ENCODE results near the gene NCR2. TPM values are rescaled to one million over a fixed set of nuclear protein-coding genes. Genes with fewer than 3 reads are reported as not detected.

The NCR2 gene, protein sequence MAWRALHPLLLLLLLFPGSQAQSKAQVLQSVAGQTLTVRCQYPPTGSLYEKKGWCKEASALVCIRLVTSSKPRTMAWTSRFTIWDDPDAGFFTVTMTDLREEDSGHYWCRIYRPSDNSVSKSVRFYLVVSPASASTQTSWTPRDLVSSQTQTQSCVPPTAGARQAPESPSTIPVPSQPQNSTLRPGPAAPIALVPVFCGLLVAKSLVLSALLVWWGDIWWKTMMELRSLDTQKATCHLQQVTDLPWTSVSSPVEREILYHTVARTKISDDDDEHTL
- total RNA-seq = not detected
- not detected for polyA plus RNA-seq (2013, experiment 1 of 2)
- polyA plus RNA-seq (2013, experiment 2 of 2) = not detected
- long read RNA-seq, experiment 1 = 0 reads
- long read RNA-seq, experiment 2 = 0 reads
- long read RNA-seq, experiment 3 = 0 reads
- long read RNA-seq, experiment 4 = 0 reads

DNA sequence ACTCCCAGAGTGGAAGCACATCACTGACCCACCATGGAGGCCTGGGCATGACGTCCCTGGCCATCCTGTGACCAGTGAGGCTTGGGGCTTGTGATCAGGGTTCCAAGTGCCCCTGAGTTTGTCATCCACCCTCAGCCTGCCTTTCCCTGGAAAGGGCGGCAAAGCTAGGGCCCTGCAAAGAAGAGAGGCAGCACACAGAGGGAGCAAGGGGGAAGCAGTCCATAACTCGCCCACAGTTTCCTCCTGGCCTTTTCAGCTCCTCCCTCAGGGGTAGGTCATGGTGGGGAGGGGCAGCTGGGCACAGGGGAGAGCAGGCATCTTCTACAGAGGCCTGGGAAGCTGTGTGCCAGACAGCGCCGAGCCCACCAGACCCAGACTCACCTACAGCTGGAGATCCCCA lies at the start of gene NCR2:
Gene NCR2, plus strand, starts transcription at position 313 of the 400 bp plus-strand sequence. CDS start 269 bp downstream, outside the sequence.
- TF ChIP-seq CTCF (conservative IDR thresholded peaks at IDR 0.05) = no peak
- Histone ChIP-seq H3K27ac (ENCODE audit: low read depth, low read length) (no peak within 1 kb of the TSS), H3K27me3 (ENCODE audit: control insufficient read depth, insufficient read depth, low read length, poor library complexity, severe bottlenecking) (peaks cover 5% of the 10 kb centered on the region), H3K4me3 (ENCODE audit: low read length) (no peak within 1 kb of the TSS), H3K4me1 (ENCODE audit: control insufficient read depth, insufficient read depth, low read length) (no peaks in the 10 kb centered on the region), H3K9me3 (ENCODE audit: control insufficient read depth, low read length) (no peaks in the 10 kb centered on the region), H3K36me3 (ENCODE audit: control insufficient read depth, insufficient read depth, low read length) (no peaks in the 10 kb centered on the region), H3K9ac (ENCODE audit: extremely low read depth, low read length, poor library complexity, severe bottlenecking) (no peak within 1 kb of the TSS)
- Mint-ChIP-seq H3K9me3 (no peaks in the 10 kb centered on the region), H3K4me3 (no peak within 1 kb of the TSS), H3K4me1 (no peaks in the 10 kb centered on the region), H3K27ac (no peak within 1 kb of the TSS), H3K36me3 (ENCODE audit: low read depth) (no peaks in the 10 kb centered on the region), H3K27me3 (ENCODE audit: insufficient read depth) (peaks cover 1% of the 10 kb centered on the region)
- no peak for DNase-seq
- WGBS, 2 experiments (ENCODE audit: insufficient coverage in 1 of 2, insufficient read length in 1 of 2) = 90% methylated on average over 5 of the region's 5 CpGs; no CpG with 5 or more reads in 1 of the 2 experiments

DNA sequence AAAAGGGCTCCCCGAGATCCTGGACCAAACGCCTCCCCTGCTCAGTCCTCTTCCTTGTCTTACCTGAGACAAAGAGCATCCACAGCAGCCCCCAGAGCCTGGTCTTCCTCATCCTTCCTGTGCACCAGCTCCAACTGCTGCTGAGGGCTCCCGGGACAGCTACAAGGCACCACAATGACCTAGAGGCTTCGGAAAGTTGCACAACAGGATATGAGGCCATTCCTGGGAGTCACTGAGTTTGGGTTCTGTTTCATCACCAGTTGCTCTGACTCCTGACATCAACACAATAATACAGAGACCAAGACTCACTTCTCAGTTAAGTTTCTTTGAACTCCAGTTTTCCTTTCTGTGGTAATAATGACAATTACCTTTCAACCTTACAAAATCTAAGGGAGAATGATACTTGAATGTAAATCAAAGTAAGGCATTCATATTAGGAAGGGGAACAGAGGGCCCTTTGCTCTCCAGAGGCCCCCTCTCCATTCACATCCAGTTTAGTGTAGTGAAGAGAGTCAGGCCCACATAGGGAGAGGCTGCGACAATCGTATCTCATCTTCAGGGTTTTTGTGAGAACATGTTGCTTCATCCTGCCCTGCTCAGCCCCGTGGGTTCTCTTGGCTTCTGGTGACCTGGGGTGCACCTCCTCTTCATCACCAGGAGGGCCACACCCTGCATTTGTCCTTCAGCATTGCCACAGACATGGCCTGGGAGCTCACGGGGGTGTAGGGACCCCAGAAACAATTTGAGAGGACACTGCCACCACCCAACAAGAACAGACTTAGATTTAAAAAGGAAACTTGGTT lies 48.7 kb upstream of the NCR2 start, which contains the start of gene TREM1:
Gene TREM1, minus strand, starts transcription at position 139 of the 803 bp plus-strand sequence. Its CDS starts 27 bp downstream, at position 112.
- H3K27me3 ChIP-seq (ENCODE audit: control insufficient read depth, insufficient read depth, low read length, poor library complexity, severe bottlenecking) = no peaks in the 10 kb centered on the region
- H3K4me3 ChIP-seq (ENCODE audit: low read length) = no peak within 1 kb of the TSS
- H3K4me1 ChIP-seq (ENCODE audit: control insufficient read depth, insufficient read depth, low read length) = no peaks in the 10 kb centered on the region
- no peak within 1 kb of the TSS for H3K27ac ChIP-seq (ENCODE audit: low read depth, low read length)
- H3K36me3 ChIP-seq (ENCODE audit: control insufficient read depth, insufficient read depth, low read length) = no peaks in the 10 kb centered on the region
- Mint-ChIP-seq H3K27me3 (ENCODE audit: insufficient read depth) (peaks cover 20% of the 10 kb centered on the region), H3K27ac (no peak within 1 kb of the TSS), H3K36me3 (ENCODE audit: low read depth) (no peaks in the 10 kb centered on the region), H3K9me3 (no peaks in the 10 kb centered on the region), H3K4me1 (peaks cover 4% of the 10 kb centered on the region), H3K4me3 (no peak within 1 kb of the TSS)
- H3K9ac ChIP-seq (ENCODE audit: extremely low read depth, low read length, poor library complexity, severe bottlenecking) = no peak within 1 kb of the TSS
- H3K9me3 ChIP-seq (ENCODE audit: control insufficient read depth, low read length) = no peaks in the 10 kb centered on the region
- TF ChIP-seq CTCF (conservative IDR thresholded peaks at IDR 0.05) = no peak
- no peak for DNase-seq
- 92 to 100% methylated on average over 2 to 8 of the region's 8 CpGs for WGBS, 2 experiments (ENCODE audit: insufficient coverage in 1 of 2, insufficient read length in 1 of 2)

GRCh38 chr6:41288030-41288753 lies 47.2 kb upstream of the NCR2 start:
- Mint-ChIP-seq H3K9me3 (no peaks in the 10 kb centered on the region), H3K27ac (no peak overlapping the region), H3K4me1 (peaks cover 4% of the 10 kb centered on the region), H3K36me3 (ENCODE audit: low read depth) (no peaks in the 10 kb centered on the region), H3K4me3 (no peak overlapping the region), H3K27me3 (ENCODE audit: insufficient read depth) (peaks cover 11% of the 10 kb centered on the region)
- Histone ChIP-seq H3K27me3 (ENCODE audit: control insufficient read depth, insufficient read depth, low read length, poor library complexity, severe bottlenecking) (no peaks in the 10 kb centered on the region), H3K36me3 (ENCODE audit: control insufficient read depth, insufficient read depth, low read length) (no peaks in the 10 kb centered on the region), H3K27ac (ENCODE audit: low read depth, low read length) (peak overlapping the region; percentile 51), H3K9ac (ENCODE audit: extremely low read depth, low read length, poor library complexity, severe bottlenecking) (no peak overlapping the region), H3K4me1 (ENCODE audit: control insufficient read depth, insufficient read depth, low read length) (no peaks in the 10 kb centered on the region), H3K9me3 (ENCODE audit: control insufficient read depth, low read length) (no peaks in the 10 kb centered on the region), H3K4me3 (ENCODE audit: low read length) (no peak overlapping the region)
- no peak for TF ChIP-seq CTCF (conservative IDR thresholded peaks at IDR 0.05)
- no peak for DNase-seq
- WGBS, 2 experiments (ENCODE audit: insufficient coverage in 1 of 2, insufficient read length in 1 of 2) = 83 to 91% methylated on average over 4 to 6 of the region's 6 CpGs
